ENCODE data around the gene AKAP10. TPM values are rescaled to one million over a fixed set of nuclear protein-coding genes. Genes with fewer than 3 reads are reported as not detected.
A peak's percentile ranks its signal among the peaks of the same experiment; 100 is the strongest.
"Not testable (repeated sequence)": the region's sequence is repeated elsewhere in the genome, so short reads cannot be mapped to it uniquely, and the experiment has no call there.

The AKAP10 gene
- total RNA-seq, 1 donor from 2014 or later, result 27.8 TPM

DNA sequence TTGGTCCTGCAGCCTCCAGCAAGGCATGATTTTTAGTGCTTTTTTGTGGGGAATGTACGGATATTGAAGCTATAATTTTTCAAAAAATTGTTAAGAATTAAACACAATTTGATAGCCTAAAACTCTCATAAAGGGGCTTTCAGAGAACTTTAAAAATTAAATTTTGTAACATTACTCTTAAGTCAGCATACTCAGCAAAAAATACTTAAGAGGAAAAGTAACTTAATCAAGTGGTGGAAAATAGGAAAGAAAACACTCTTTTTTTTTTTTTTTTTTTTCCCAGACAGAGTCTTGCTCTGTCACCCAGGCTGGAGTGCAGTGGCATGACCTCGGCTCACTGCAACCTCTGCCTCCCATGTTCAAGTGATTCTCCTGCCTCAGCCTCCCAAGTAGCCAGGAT lies 14.7 kb downstream of the AKAP10 start:
- Histone ChIP-seq H3K36me3 (ENCODE audit: insufficient read depth, low read length) (peaks cover 24% of the 10 kb centered on the region), H4K20me1 (ENCODE audit: insufficient read depth, low read length) (peaks cover 15% of the 10 kb centered on the region)
- H3K36me3 Mint-ChIP-seq (ENCODE audit: low read depth, unreplicated experiment), result not testable (repeated sequence)

GRCh38 chr17:19958023-19958422 lies 19.6 kb downstream of the AKAP10 start:
- peaks cover 11% of the 10 kb centered on the region for H3K4me1 ChIP-seq (ENCODE audit: insufficient read depth, low read length)
- peak; percentile 97 for FAIRE-seq
- H3K27me3 ChIP-seq (ENCODE audit: insufficient read depth, low read length), result no peaks in the 10 kb centered on the region
- H3K9me3 ChIP-seq (ENCODE audit: insufficient read depth, low read depth, low read length), result no peaks in the 10 kb centered on the region
- peak; percentile 97 for DNase-seq (ENCODE audit: low read depth)
- peaks cover 1% of the 10 kb centered on the region for H3K36me3 Mint-ChIP-seq (ENCODE audit: low read depth, unreplicated experiment)
- peak overlapping the region; percentile 11 for H2AFZ ChIP-seq (ENCODE audit: low read depth, low read length)
- no peaks in the 10 kb centered on the region for H3K27me3 Mint-ChIP-seq (ENCODE audit: low read depth, unreplicated experiment)
- peaks cover 18% of the 10 kb centered on the region for H3K36me3 ChIP-seq (ENCODE audit: insufficient read depth, low read length)
- peaks cover 47% of the 10 kb centered on the region for H3K79me2 ChIP-seq (ENCODE audit: insufficient read depth, low read length)
- H3K27ac ChIP-seq (ENCODE audit: low read depth, low read length), result peak overlapping the region; percentile 69
- H3K4me1 Mint-ChIP-seq (ENCODE audit: low read depth, unreplicated experiment), result peaks cover 19% of the 10 kb centered on the region
- H3K27ac Mint-ChIP-seq (ENCODE audit: unreplicated experiment), result peak overlapping the region; percentile 97
- H3K4me3 Mint-ChIP-seq (ENCODE audit: unreplicated experiment), result peak overlapping the region; percentile 74
- H3K4me2 ChIP-seq (ENCODE audit: low read length), result peak overlapping the region; percentile 81
- no peaks in the 10 kb centered on the region for H3K9me3 Mint-ChIP-seq (ENCODE audit: unreplicated experiment)
- no peak for TF ChIP-seq EZH2 (IDR thresholded peaks at IDR 0.05; ENCODE audit: insufficient read depth, low read length)
- no peak for TF ChIP-seq CTCF (IDR thresholded peaks at IDR 0.05; ENCODE audit: insufficient read depth, low read depth, low read length)
- peak overlapping the region; percentile 58 for H3K9ac ChIP-seq (ENCODE audit: low read length)
- H3K4me3 ChIP-seq (ENCODE audit: insufficient read depth, low read depth, low read length), result no peak overlapping the region
- H4K20me1 ChIP-seq (ENCODE audit: insufficient read depth, low read length), result peaks cover 11% of the 10 kb centered on the region

More for the DNA sequence above, 14.7 kb downstream of the AKAP10 start:
- not testable (repeated sequence) for FAIRE-seq; H3K4me1 ChIP-seq (ENCODE audit: insufficient read depth, low read length); H3K27ac Mint-ChIP-seq (ENCODE audit: unreplicated experiment); H3K27me3 ChIP-seq (ENCODE audit: insufficient read depth, low read length); H3K4me3 Mint-ChIP-seq (ENCODE audit: unreplicated experiment); DNase-seq (ENCODE audit: low read depth); H2AFZ ChIP-seq (ENCODE audit: low read depth, low read length); H3K9me3 Mint-ChIP-seq (ENCODE audit: unreplicated experiment); H3K4me3 ChIP-seq (ENCODE audit: insufficient read depth, low read depth, low read length); H3K4me2 ChIP-seq (ENCODE audit: low read length); H3K27ac ChIP-seq (ENCODE audit: low read depth, low read length); H3K9me3 ChIP-seq (ENCODE audit: insufficient read depth, low read depth, low read length); H3K9ac ChIP-seq (ENCODE audit: low read length); H3K27me3 Mint-ChIP-seq (ENCODE audit: low read depth, unreplicated experiment)
- peaks cover 30% of the 10 kb centered on the region for H3K79me2 ChIP-seq (ENCODE audit: insufficient read depth, low read length)
- peaks cover 18% of the 10 kb centered on the region for H3K4me1 Mint-ChIP-seq (ENCODE audit: low read depth, unreplicated experiment)

- no peaks in the 10 kb centered on the region for H3K9me3 Mint-ChIP-seq (ENCODE audit: unreplicated experiment)
- no peak for FAIRE-seq
- Histone ChIP-seq H3K9me3 (ENCODE audit: insufficient read depth, low read depth, low read length) (no peaks in the 10 kb centered on the region), H3K4me1 (ENCODE audit: insufficient read depth, low read length) (peaks cover 11% of the 10 kb centered on the region), H3K4me2 (ENCODE audit: low read length) (no peak overlapping the region), H2AFZ (ENCODE audit: low read depth, low read length) (no peak overlapping the region), H3K36me3 (ENCODE audit: insufficient read depth, low read length) (peaks cover 7% of the 10 kb centered on the region), H3K79me2 (ENCODE audit: insufficient read depth, low read length) (peaks cover 60% of the 10 kb centered on the region), H3K27me3 (ENCODE audit: insufficient read depth, low read length) (no peaks in the 10 kb centered on the region), H3K9ac (ENCODE audit: low read length) (no peak overlapping the region), H3K27ac (ENCODE audit: low read depth, low read length) (no peak overlapping the region), H4K20me1 (ENCODE audit: insufficient read depth, low read length) (peaks cover 15% of the 10 kb centered on the region), H3K4me3 (ENCODE audit: insufficient read depth, low read depth, low read length) (no peak overlapping the region)
- H3K27ac Mint-ChIP-seq (ENCODE audit: unreplicated experiment), result no peak overlapping the region
- no peaks in the 10 kb centered on the region for H3K27me3 Mint-ChIP-seq (ENCODE audit: low read depth, unreplicated experiment)
- no peak for DNase-seq (ENCODE audit: low read depth)
- H3K36me3 Mint-ChIP-seq (ENCODE audit: low read depth, unreplicated experiment), result peaks cover 1% of the 10 kb centered on the region
- H3K4me3 Mint-ChIP-seq (ENCODE audit: unreplicated experiment), result no peak overlapping the region
- no peak for TF ChIP-seq CTCF (IDR thresholded peaks at IDR 0.05; ENCODE audit: insufficient read depth, low read depth, low read length)
- no peak for TF ChIP-seq EZH2 (IDR thresholded peaks at IDR 0.05; ENCODE audit: insufficient read depth, low read length)
- peaks cover 16% of the 10 kb centered on the region for H3K4me1 Mint-ChIP-seq (ENCODE audit: low read depth, unreplicated experiment)
These were observed 22.5 kb downstream of the AKAP10 start for GRCh38 chr17:19955099-19955498.

DNA sequence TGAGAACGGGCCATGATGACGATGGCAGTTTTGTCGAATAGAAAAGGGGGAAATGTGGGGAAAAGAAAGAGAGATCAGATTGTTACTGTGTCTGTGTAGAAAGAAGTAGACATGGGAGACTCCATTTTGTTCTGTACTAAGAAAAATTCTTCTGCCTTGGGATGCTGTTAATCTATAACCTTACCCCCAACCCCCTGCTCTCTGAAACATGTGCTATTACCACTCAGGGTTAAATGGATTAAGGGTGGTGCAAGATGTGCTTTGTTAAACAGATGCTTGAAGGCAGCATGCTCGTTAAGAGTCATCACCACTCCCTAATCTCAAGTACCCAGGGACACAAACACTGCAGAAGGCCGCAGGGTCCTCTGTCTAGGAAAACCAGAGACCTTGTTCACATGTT lies 26.2 kb downstream of the AKAP10 start:
- peaks cover 45% of the 10 kb centered on the region for H4K20me1 ChIP-seq (ENCODE audit: insufficient read depth, low read length)
- H3K36me3 Mint-ChIP-seq (ENCODE audit: low read depth, unreplicated experiment), result not testable (repeated sequence)

GRCh38 chr17:19950624-19951195 lies 26.9 kb downstream of the AKAP10 start:
- Histone ChIP-seq H3K36me3 (ENCODE audit: insufficient read depth, low read length) (peaks cover 11% of the 10 kb centered on the region), H3K79me2 (ENCODE audit: insufficient read depth, low read length) (peaks cover 79% of the 10 kb centered on the region), H4K20me1 (ENCODE audit: insufficient read depth, low read length) (peaks cover 45% of the 10 kb centered on the region)
- not testable (repeated sequence) for H3K27ac ChIP-seq (ENCODE audit: low read depth, low read length); H3K36me3 Mint-ChIP-seq (ENCODE audit: low read depth, unreplicated experiment); H3K9me3 Mint-ChIP-seq (ENCODE audit: unreplicated experiment); H3K27ac Mint-ChIP-seq (ENCODE audit: unreplicated experiment); H3K27me3 Mint-ChIP-seq (ENCODE audit: low read depth, unreplicated experiment); DNase-seq (ENCODE audit: low read depth); H3K4me2 ChIP-seq (ENCODE audit: low read length); H3K4me1 ChIP-seq (ENCODE audit: insufficient read depth, low read length); H2AFZ ChIP-seq (ENCODE audit: low read depth, low read length); H3K9me3 ChIP-seq (ENCODE audit: insufficient read depth, low read depth, low read length); H3K9ac ChIP-seq (ENCODE audit: low read length); H3K27me3 ChIP-seq (ENCODE audit: insufficient read depth, low read length); FAIRE-seq; H3K4me3 Mint-ChIP-seq (ENCODE audit: unreplicated experiment); H3K4me3 ChIP-seq (ENCODE audit: insufficient read depth, low read depth, low read length)
- H3K4me1 Mint-ChIP-seq (ENCODE audit: low read depth, unreplicated experiment), result peaks cover 17% of the 10 kb centered on the region

More for the DNA sequence above, 26.2 kb downstream of the AKAP10 start:
- H3K4me1 Mint-ChIP-seq (ENCODE audit: low read depth, unreplicated experiment), result peaks cover 17% of the 10 kb centered on the region
- H3K9me3 ChIP-seq (ENCODE audit: insufficient read depth, low read depth, low read length); H3K4me2 ChIP-seq (ENCODE audit: low read length); H3K9me3 Mint-ChIP-seq (ENCODE audit: unreplicated experiment); H3K27ac Mint-ChIP-seq (ENCODE audit: unreplicated experiment); H2AFZ ChIP-seq (ENCODE audit: low read depth, low read length); H3K27ac ChIP-seq (ENCODE audit: low read depth, low read length); H3K27me3 Mint-ChIP-seq (ENCODE audit: low read depth, unreplicated experiment); H3K4me3 ChIP-seq (ENCODE audit: insufficient read depth, low read depth, low read length); H3K4me3 Mint-ChIP-seq (ENCODE audit: unreplicated experiment); H3K4me1 ChIP-seq (ENCODE audit: insufficient read depth, low read length); H3K9ac ChIP-seq (ENCODE audit: low read length); DNase-seq (ENCODE audit: low read depth); FAIRE-seq; H3K27me3 ChIP-seq (ENCODE audit: insufficient read depth, low read length): not testable (repeated sequence)
- Histone ChIP-seq H3K36me3 (ENCODE audit: insufficient read depth, low read length) (peaks cover 10% of the 10 kb centered on the region), H3K79me2 (ENCODE audit: insufficient read depth, low read length) (peaks cover 83% of the 10 kb centered on the region)
